DMS 273 (cell line): ENCODE data around the gene ANGPT4.
"Not testable (repeated sequence)": the region's sequence is repeated elsewhere in the genome, so short reads cannot be mapped to it uniquely, and the experiment has no call there.

Experiments used
- DNase-seq: peaks from one replicate; lab custom pipeline; 2025; ENCODE audit not compliant: unreplicated experiment; lab: John Stamatoyannopoulos, UW

ANGPT4 gene

DNA sequence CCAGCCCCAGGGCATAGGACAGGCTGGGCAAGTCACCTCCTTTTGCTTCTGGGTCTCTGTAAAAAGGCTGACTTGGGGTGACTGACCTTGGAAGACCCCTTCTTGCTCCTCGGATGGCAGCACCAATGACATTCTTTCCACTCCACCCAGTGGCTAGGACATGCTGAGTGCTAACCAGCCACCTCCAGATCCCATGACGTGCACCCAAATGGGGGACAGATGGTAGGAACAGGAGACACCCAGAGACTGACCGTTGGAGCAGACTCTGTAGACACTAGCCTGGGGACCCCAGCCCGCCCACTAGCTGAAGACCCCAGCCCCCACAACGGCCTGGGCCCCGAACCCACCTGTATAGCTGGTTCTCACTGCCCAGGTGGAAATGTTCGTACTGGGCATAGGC lies 38.3 kb downstream of the ANGPT4 start:
- DNase-seq = no peak

DNA sequence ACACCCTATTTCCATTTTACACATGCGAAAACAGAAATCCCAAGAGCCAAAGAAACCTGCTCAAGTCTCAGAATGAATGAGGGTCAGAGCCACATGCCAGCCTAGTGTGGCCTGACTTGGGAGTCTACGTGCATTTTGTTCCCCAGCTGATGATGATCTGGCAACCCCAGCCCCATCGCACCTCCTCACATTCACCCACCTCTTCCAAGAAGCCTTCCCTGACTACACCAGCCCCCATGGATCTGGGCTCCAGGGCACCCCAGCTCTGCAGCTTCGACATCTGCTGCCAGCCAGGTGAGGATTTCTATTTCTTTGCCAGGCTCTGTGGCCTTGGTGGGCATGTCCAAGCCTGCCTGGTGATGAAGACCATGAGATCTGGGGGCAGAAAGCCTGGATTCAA lies 41.0 kb downstream of the ANGPT4 start:
- peak; percentile 62 for DNase-seq

DNA sequence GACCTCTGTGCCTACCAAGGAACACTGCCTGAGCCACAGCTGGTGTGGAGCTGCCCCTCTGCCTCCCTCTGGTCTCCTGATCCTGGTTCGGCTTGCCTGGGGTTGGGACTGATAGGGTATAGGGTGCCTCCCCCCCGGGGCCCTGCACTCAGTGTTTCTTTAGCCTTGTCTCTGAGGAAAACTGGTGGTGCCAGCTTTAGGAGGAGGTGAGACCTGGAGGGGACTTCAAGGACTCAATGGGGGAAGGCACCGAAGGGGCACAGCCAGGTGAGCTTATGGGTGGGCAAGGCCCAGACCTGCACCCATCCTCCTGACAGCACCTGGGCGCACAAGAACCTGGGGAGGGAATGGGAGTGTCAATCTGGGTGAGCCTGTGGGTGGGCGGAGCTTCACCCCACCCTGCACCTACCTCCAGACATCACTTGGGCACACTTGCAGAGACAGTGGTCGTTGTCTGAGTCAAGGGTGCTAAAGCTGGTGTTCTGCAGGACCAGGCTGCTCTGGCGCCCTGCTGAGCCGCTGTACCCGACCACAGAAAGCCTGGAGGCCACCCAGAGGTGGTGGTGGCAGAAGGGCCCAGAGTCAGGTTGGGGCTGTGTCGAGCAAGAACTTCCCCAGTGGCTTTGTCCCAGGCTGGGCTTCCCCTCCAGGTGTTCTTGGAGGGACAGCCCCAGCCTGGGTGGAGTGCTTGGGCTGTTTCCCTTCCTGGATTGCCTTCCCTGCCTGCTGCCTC lies 42.1 kb downstream of the ANGPT4 start:
- no peak for DNase-seq

DNA sequence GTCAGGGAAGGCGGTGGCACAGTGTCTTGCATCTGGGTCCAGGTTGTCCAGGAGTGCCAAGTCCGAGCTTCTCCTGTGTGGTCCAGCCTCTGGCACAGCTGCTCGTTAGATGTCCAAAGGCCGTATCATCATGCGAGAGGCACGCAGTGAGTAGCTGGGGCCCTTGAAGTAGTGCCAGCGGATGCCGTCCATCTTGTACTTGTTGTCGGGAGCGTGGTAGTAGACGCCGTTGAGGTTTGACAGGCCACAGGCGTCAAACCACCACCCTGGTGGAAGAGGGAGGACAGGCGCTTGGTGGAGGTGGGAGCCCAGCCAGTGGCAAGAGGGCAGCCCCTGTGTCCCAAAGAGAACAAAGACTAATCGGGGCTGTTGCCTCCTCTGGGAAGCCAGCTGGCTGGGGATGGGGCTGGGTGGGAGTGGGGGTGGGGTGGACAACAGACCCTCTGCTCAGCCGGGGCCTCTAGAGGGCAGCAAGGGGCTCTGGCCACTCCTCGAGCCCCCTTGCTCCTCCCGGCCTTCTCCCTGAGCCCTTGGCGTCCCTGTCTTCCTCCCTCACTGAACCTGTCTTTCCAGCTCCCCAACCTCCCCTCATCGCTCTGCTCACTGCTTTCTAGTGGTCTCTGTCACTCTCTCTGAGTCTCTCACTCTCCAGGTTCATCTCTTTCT lies 43.1 kb downstream of the ANGPT4 start:
- DNase-seq = peak; percentile 19

DNA sequence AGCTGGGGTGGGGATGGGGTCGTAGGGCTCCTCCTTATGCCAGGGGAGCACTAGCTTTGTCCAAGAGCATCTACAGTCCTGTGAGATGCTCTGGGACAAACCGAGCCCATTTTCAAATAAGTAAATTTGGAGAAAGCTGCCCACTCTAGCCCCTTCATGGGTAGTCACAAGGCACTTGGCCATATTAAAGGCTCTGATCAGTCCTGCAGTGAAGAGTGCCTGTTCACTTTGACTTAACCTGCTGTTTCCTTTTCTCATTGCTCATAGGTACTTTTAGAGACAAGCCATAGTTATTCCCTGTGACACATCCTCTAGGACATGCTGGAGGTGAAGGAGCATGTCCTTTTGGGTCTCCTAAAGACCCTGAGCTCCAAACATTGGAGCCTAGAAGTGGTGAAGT lies 44.2 kb downstream of the ANGPT4 start:
- no peak for DNase-seq

DNA sequence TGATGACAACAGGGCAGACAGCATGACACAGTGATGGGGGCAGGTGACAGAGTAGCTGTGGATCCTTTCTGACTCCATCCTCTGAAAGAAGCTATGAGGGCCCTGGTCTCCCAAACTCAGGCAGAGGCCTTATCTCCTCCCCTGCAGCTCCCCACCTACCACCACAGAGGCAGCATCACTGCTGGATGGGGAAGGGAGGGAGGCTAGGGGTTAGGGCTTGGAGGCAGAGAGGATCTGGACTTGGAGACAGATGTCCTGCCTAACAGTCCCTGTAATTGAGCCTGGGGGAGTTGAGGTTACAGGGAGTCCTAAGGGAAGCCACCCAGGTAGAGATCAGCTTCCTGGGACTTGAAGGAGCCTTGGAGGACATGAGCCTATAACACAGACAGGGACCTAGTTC lies 44.7 kb downstream of the ANGPT4 start:
- DNase-seq = no peak

DNA sequence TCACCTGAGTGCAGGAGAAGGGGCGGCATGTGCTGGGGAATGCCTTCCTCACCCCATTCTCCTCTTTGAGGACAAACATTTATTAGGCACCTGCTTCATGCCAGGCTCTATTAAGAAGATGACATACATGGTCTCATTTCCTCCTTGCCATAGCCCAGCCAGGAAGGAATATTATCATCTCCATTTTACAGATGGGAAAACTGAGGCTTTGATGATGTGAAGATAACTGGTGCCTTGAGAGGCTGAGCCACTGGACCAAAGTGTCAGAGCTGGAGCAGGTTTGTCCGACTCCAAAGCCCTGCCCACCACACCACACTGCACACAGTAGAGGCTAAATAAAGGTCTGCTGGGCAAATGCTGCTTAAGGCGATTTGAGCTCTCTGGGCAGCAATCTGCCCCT lies 45.4 kb downstream of the ANGPT4 start:
- no peak for DNase-seq

DNA sequence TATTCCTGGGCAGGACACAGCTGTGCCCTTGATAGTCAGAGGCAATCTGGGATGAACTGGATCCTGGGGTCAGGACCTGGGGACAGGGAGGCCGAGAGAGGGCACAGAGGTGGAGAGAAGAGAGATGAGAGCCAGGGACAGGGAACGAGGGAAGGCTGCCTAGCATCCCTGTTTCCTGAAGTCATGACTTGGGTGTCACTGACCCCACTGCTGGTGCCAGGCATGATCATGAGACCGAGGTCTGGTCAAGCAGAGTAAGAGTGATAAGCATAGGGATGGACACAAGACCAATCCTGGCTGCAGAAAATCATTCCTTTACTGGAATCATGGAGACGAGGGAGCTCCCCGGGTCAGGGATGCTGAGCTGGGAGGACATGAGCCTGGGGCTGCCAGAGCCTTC lies 46.5 kb downstream of the ANGPT4 start:
- no peak for DNase-seq

DNA sequence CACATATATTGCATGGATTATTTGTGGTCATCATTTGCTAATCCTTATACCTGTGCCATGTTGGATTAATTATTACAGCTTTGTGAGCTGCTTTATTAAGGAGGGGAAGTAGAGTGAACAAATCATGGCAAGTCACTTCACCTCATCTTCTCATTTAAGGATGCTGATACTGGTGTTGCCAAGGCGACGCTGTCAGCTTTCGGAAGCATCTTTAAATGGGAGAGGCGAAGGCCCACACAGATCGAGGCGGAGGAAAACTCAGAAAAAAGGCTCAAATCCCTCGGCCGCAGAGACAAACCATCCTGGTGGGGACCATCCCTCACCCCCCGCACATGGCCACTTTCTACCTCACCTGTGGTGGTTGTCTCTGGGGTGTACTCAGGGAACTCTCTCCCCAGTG lies 47.9 kb downstream of the ANGPT4 start:
- DNase-seq = no peak

DNA sequence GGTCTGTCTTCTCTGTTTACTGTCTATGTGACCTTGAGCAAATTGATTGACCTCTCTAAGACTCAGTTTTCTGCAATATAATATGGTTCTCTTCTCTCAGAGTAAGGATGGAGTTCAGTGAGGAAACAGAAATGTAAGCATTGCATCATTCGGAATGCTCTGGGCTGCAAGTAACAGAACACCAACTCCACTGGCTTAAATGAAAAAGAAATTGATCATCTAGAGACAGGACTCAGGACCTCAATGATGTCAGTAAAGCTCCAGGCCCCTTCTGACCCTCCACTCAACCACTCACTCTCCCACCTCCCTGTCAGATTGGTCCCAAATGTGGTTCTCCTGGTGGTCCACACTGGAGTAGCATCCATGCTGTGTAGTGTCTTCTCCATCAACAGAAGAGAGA lies 50.7 kb downstream of the ANGPT4 start:
- no peak for DNase-seq

DNA sequence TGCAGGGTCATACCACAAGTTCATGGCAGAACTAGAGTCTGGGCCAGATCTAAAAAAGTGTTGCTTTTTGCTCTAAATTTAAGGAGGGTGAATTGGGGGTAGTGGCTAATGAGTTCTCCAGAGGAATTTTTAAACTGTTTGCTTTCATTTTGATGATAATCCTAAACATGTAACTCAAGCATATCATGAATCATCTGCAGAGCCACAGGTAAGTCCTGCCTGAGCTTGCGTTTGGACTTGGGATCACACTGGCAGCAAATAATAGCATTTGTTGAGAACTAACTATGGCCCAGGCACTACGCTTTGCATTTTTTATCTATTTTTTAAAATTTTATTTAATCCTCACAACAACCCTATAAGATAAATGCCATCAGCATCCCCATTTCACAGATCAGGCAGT lies 55.2 kb downstream of the ANGPT4 start:
- DNase-seq = no peak

DNA sequence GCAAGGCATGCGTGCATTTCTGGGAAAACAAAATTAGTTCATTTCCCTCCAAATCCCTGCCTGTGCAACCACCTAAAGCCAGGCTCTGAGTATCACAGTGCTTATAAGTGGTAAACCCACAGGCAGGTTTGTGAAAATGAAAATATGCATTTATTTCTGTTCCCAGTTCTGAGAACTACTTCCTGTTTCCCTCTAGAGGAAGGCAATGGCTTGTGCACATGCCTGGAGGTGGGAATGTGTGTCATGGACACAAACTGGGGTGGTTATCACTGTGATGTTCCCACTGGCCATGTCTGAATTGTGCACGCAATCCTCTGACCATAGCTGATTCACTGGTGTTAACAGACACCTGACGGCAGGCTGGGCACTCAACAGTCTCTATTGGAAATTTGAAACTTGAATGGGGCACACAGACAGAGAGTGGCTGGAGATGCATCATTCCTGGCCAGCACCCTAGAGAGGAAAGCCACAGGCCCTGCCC lies 56.3 kb downstream of the ANGPT4 start:
- no peak for DNase-seq

DNA sequence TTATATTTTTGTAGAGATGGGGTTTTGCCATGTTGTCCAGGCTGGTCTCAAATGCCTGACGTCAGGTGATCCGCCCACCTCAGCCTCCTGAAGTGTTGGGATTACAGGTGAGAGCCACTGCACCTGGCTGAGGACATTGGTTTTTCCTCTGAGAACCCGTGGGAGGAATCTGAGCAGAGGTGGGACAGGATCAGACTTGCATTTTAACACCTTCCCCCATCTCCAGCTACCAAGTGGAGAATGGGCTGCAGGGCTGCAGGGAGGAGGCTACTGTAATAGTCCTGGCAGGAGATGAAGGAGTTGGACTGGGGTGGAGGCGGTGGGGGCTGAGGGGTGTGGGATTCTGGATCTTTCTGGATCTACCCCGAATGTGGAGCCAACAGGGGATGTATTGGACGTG lies 58.1 kb downstream of the ANGPT4 start:
- no peak for DNase-seq

DNA sequence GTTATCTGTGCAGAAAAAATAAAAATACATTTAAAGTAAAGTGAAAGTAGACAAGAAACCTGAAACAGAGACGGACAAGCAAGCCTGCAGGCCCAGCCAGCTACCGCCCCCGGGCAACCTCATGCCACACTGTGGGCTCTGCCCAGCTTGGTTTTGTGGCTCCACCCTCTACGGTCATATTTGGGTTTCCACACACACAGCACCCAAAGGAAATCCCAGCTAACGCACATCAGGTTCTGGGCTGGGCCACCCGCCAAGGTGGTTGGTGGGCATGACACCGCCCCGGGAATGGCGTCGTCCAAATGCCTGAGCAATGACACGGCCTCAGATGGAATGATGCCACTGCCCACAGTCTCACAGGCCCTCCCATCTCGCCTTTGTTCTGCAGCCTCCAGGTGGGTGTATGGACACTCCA lies 59.8 kb downstream of the ANGPT4 start:
- peak; percentile 37 for DNase-seq

DNA sequence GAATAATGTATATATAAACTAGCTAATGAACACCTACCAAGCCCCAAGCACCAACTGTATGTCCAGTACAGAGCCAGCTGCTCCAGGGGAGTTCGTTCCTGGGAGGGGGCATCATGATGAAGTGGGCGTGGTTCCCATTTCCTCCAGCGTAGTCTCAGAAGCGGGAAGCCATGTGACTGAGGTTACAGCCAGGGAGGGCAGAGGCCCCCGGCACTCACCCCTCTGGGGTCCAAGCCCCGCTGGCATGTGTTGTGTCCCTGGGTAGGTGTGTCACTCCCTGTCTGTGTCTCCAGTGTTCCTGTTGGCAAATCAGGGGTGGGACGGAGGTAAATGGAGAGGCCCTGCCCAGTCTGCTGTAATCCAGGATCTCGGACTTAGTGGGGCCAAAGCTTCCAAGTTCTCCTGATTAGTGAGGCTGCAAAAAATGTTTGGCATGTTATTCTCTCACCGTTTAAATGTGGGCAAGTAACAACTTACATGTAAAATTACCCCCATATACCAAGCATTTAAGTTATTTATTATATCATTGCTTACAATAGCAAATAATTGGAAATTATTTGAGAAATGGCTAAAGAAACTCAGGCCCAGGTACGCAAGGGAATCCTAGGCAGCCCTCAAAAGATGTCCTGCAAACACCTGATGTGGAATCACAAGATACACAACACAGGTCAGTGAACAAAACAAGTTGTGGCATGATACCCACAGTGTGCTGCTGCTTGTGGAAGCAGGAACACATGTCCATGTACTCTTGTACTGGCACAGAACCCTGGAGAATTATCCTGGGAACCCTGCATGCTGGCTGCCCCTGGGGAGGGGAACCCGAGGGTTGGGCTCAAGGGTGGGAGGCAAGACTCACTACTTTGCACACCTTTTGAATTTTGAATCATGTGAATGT lies 60.4 kb downstream of the ANGPT4 start:
- DNase-seq = no peak

DNA sequence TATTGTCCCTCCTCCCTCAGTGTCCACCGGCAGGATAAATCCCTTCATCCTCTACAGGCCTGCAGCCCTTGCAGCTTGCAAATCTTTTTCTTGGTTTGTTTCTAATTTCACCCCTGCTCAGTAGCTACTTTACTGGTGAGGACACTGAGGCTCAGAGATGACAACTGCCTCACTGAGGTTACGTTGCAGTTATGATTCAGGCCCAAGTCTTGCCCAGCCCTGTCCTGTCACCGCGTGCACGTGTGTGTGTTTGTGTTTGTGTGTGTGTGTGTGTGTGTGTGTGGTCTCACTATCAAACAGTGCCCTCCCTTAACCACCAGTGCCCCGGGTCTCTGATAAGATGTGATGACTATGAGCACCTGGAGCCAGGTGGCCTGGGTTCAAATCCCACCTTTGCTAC lies 61.5 kb downstream of the ANGPT4 start:
- no peak for DNase-seq

DNA sequence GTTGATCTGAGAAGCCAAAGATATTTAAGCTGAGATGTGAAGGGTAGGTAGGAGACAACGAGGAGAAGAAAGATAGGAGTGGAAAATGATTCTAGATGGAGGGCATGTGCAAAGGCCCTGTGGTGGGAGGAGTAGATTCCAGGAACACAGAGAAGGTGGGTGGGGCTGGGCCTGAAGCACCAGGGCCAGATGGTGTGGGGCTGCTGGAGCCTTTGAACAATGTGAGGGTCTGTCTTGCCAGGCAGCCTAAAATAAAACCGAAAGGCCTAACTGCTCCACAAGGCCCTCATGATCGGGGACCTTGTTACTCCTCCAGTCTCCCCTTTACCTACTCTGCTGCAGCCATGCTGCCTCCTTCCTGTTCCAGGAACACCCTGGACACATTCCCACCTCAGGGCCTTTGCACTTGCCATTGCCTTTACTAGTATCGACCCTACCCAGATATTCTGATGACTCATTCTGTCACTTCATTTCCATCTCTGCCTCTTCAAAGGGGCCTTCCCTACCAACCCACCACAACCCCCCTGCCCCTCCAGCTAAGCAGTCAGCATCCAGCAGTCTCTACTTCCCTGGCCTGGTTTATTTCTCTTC lies 62.6 kb downstream of the ANGPT4 start:
- DNase-seq = no peak

DNA sequence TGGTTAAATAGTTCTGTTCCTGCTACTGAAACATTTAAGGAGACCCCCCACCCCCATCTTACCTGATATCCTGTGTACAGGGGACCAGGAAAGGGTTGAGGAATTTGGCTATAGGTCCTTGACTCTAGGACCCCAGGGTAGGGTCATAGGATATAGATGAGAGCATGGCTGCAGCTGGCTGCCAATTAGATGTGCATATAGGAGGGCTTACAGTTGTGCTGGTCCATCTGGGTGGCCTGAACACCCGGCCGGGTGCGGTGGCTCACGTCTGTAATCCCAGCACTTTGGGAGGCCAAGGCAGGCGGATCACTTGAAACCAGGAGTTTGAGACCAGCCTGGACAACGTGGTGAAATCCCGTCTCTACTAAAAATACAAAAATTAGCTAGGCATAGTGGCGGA lies 67.4 kb downstream of the ANGPT4 start:
- not testable (repeated sequence) for DNase-seq

DNA sequence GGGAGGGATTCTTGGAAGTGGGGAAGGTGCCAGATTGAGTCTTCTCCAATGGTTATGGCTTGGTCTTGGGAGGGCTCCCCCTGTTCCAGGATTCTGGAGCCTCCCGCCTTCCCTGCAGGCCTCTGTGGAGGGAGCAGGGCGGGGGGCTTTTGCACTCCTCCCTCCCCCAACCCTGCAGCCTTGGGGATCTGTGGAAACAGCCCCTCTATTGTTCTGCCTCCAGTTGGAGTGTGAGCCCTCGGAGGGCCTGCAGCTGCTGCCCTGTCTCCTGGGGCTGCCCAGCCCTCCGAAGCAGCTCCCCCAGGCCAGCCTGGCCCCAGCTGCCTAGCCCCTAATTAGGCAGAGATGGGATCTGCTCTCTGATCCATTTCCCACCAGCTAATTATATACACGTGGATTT lies 67.9 kb downstream of the ANGPT4 start:
- peak; percentile 39 for DNase-seq

DNA sequence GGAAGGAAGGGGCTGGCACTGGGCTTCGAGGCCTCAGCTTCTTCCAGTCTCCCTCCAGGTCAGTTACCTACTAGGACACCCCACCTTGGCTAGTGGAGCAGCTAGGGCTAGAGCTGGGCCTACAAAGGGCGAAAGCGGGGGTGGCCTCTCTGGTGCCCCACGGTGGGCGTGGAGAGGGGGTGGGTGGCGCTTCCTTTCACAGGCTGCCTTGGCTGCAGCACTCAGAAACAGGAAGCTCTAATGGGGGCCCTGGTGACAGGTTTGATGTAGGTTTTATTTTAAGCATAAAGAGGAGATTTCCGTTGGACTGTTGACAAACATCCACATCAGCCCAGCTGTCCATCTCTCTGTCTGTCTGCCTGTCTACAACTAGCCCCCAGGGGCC lies 69.2 kb downstream of the ANGPT4 start:
- no peak for DNase-seq
